CD14-positive monocyte (primary cell): ENCODE results near the gene INPP5A. TPM values are rescaled to one million over a fixed set of nuclear protein-coding genes. Genes with fewer than 3 reads are reported as not detected.

ENCODE experiments used
- DNase-seq, 3 donors: peaks; one replicate each; pipeline ENCODE4 v3.0.0-alpha.2; 2011 to 2022
- H2AFZ ChIP-seq: 2 replicates; pipeline ENCODE4 v1.6.0; 2012; ENCODE audit warnings: mild to moderate bottlenecking, low read depth, low read length, inconsistent platforms; ENCODE audit not compliant: insufficient read depth, poor library complexity, severe bottlenecking
- H3K27ac ChIP-seq, 2 donors: 1 replicate in 1 of 2; 2 replicates in 1 of 2; pipeline ENCODE4 v1.5.1; 2012 to 2013; ENCODE audit warnings: low read length in 2 of 2, control low read depth in 1 of 2, inconsistent platforms in 1 of 2, low read depth in 1 of 2, mild to moderate bottlenecking in 1 of 2
- H3K27me3 ChIP-seq, 2 donors: one replicate each; pipeline versions ENCODE4 v1.6.0 to v1.6.1; 2011 to 2013; ENCODE audit warnings: low read length in 2 of 2; ENCODE audit not compliant: control insufficient read depth in 2 of 2, insufficient read depth in 2 of 2
- H3K36me3 ChIP-seq, 2 donors: replicated peaks in 1 of 2; 1 replicate in 1 of 2; 2 replicates in 1 of 2; pipeline versions ENCODE4 v1.5.1 to v1.6.1; 2012 to 2013; ENCODE audit warnings: low read length in 2 of 2, control low read depth in 1 of 2, inconsistent platforms in 1 of 2, mild to moderate bottlenecking in 1 of 2; ENCODE audit not compliant: insufficient read depth in 2 of 2, control insufficient read depth in 1 of 2
- H3K4me1 ChIP-seq, 2 donors: 1 replicate in 1 of 2; 2 replicates in 1 of 2; pipeline versions ENCODE4 v1.5.1 to v1.6.1; 2012 to 2013; ENCODE audit warnings: low read length in 2 of 2, control low read depth in 1 of 2, inconsistent platforms in 1 of 2, mild to moderate bottlenecking in 1 of 2, moderate library complexity in 1 of 2; ENCODE audit not compliant: insufficient read depth in 2 of 2, control insufficient read depth in 1 of 2
- H3K4me2 ChIP-seq: replicated peaks from 2 replicates; pipeline ENCODE3; 2012; ENCODE audit warnings: low read length, moderate library complexity, mild to moderate bottlenecking; ENCODE audit not compliant: poor library complexity, severe bottlenecking; ENCODE audit errors: extremely low read depth
- H3K4me3 ChIP-seq, 3 experiments: fragments of 200-600 bp in 1 of 3; sonication (generic) in 1 of 3; replicated peaks in 1 of 3; 1 replicate in 2 of 3; 2 replicates in 1 of 3; pipeline ENCODE4 v1.5.1; 2011 to 2013; ENCODE audit warnings: low read length in 3 of 3, mild to moderate bottlenecking in 3 of 3, control low read depth in 2 of 3, low read depth in 2 of 3, inconsistent platforms in 1 of 3, moderate library complexity in 1 of 3
- H3K79me2 ChIP-seq: 2 replicates; pipeline ENCODE4 v1.6.0; 2012; ENCODE audit warnings: mild to moderate bottlenecking, control low read depth, inconsistent platforms, low read length, moderate library complexity; ENCODE audit not compliant: insufficient read depth
- H3K9ac ChIP-seq: 2 replicates; pipeline ENCODE4 v1.6.0; 2017; ENCODE audit warnings: low read length, mild to moderate bottlenecking; ENCODE audit not compliant: insufficient read depth, poor library complexity, severe bottlenecking
- H3K9me3 ChIP-seq, 2 donors: replicated peaks in 1 of 2; 1 replicate in 1 of 2; 2 replicates in 1 of 2; pipeline versions ENCODE4 v1.5.1 to v1.6.1; 2012 to 2013; ENCODE audit warnings: low read length in 2 of 2, control low read depth in 1 of 2; ENCODE audit not compliant: control insufficient read depth in 1 of 2, insufficient read depth in 1 of 2
- H4K20me1 ChIP-seq: 2 replicates; pipeline ENCODE4 v1.6.0; 2012; ENCODE audit warnings: mild to moderate bottlenecking, low read length, control low read depth, moderate library complexity; ENCODE audit not compliant: insufficient read depth
- H3K27ac Mint-ChIP-seq, 7 donors: one replicate each; pipeline ENCODE4 v1.8.0; 2020; ENCODE audit warnings: mild to moderate bottlenecking in 7 of 7, mixed read lengths in 7 of 7, moderate library complexity in 6 of 7, inconsistent platforms in 2 of 7
- H3K27me3 Mint-ChIP-seq, 3 donors: one replicate each; pipeline ENCODE4 v1.8.0; 2021 to 2022; ENCODE audit warnings: low read depth in 3 of 3, mild to moderate bottlenecking in 3 of 3, mixed read lengths in 3 of 3, moderate library complexity in 3 of 3, inconsistent platforms in 1 of 3
- H3K36me3 Mint-ChIP-seq, 2 donors: one replicate each; pipeline ENCODE4 v1.8.0; 2020; ENCODE audit warnings: mixed read lengths in 2 of 2, inconsistent platforms in 1 of 2, mild to moderate bottlenecking in 1 of 2
- H3K4me1 Mint-ChIP-seq: one replicate; pipeline ENCODE4 v1.8.0; 2020; ENCODE audit warnings: mild to moderate bottlenecking, mixed read lengths
- H3K4me3 Mint-ChIP-seq, 2 donors: one replicate each; pipeline ENCODE4 v1.8.0; 2020; ENCODE audit warnings: mild to moderate bottlenecking in 2 of 2, mixed read lengths in 2 of 2, moderate library complexity in 1 of 2
- H3K9me3 Mint-ChIP-seq, 7 donors: one replicate each; pipeline ENCODE4 v1.8.0; 2020 to 2022; ENCODE audit warnings: mixed read lengths in 7 of 7, mild to moderate bottlenecking in 6 of 7, moderate library complexity in 6 of 7, inconsistent platforms in 2 of 7
- WGBS: methylation state at CpG from one replicate; pipeline ENCODE4 v1.1.5; 2013; ENCODE audit warnings: missing lambda C conversion rate; ENCODE audit not compliant: insufficient coverage; 5-methylcytosine and 5-hydroxymethylcytosine counted together
- intact Hi-C, 2 donors: fragments of 100-400 bp; cut with micrococcal nuclease; formaldehyde crosslinking; loops; one replicate each; pipeline versions ENCODE4 v1.15.0 to v1.15.1; 2023
- polyA plus RNA-seq, 3 donors: library from polyadenylated mRNA; depleted of rRNA in 1 of 3; unstranded in 2 of 3; stranded (reverse) in 1 of 3; fragments of 300-500 nt in 2 of 3; fragments of >200 nt in 1 of 3; fragmentation: Illumina TruSeq in 2 of 3; gene quantifications; 1 replicate in 2 of 3; 2 replicates in 1 of 3; pipeline ENCODE4 v1.2.3, GENCODE V29; 2012 to 2021
- TF ChIP-seq, protein P1 (sequence below): fragments of 200-600 bp; IDR thresholded peaks from one replicate; pipeline ENCODE4 v1.8.0; 2022; ENCODE audit warnings: antibody characterized with exemption, mild to moderate bottlenecking

The INPP5A gene
- polyA plus RNA-seq, 3 donors: 0.87 to 17.2 (median 2.9) TPM

DNA sequence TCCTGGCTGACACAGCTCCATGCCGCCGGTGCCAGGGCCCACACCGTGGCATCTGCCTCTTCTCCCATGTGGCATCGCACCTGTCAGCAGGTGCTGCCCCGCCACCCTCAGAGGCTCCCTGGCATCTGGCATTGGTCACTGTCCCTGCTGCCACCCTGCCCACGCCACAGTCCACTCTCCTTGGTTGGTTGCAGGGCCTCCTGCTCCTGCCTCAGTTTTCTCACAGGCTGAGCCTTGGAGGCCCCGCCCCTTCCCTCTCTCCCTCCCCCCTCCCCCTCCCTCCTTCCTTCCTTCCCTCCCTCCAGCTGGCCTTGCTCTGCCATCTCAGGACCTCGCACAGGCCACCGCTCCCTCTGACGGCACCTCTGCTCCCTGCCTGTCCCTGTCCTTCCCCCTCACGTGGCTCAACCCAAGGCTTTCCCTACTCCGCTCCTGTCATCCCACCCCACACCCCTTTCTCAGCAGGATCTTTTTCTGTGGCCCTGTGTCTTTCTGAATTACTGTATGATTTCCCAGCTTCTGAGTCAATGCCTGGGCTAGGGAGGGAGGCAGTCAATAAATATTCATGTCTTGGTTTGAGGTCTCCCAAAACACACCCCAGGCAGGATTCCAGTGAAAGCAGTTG is 87.4 kb downstream of the INPP5A start:
- no peak for DNase-seq
- no peaks in the 10 kb centered on the region for H3K27me3 Mint-ChIP-seq
- Histone ChIP-seq H3K36me3 (peaks cover 0 to 4% of the 10 kb centered on the region in 2 donors), H4K20me1 (peaks cover 58% of the 10 kb centered on the region), H3K4me1 (peaks cover 22 to 31% of the 10 kb centered on the region in 2 donors), H2AFZ (no peak overlapping the region), H3K9ac (no peak overlapping the region), H3K9me3 (peaks cover 12 to 19% of the 10 kb centered on the region in 2 donors), H3K27me3 (no peaks in the 10 kb centered on the region), H3K4me3 (no peak overlapping the region), H3K4me2 (peak overlapping the region; percentile 37), H3K79me2 (peaks cover 32% of the 10 kb centered on the region), H3K27ac (no peak overlapping the region)
- peak overlapping the region in 6 of 7 donors; percentile 11 to 89 (median 68) for H3K27ac Mint-ChIP-seq
- peak overlapping the region in 1 of 2 donors; percentile 48 for H3K4me3 Mint-ChIP-seq
- WGBS: 74% methylated on average over 6 of the region's 12 CpGs
- intact Hi-C loops: loop anchor here in 1 of 2 donors (5.0 kb wide), 1 partner anchor 83 kb away; no protein-coding TSS in a partner anchor
- peaks cover 14 to 15% of the 10 kb centered on the region in 2 donors for H3K36me3 Mint-ChIP-seq
- peaks cover 38% of the 10 kb centered on the region for H3K4me1 Mint-ChIP-seq
- peaks cover 8 to 20% (median 16%) of the 10 kb centered on the region in 7 donors for H3K9me3 Mint-ChIP-seq
- TF ChIP-seq, protein P1, sequence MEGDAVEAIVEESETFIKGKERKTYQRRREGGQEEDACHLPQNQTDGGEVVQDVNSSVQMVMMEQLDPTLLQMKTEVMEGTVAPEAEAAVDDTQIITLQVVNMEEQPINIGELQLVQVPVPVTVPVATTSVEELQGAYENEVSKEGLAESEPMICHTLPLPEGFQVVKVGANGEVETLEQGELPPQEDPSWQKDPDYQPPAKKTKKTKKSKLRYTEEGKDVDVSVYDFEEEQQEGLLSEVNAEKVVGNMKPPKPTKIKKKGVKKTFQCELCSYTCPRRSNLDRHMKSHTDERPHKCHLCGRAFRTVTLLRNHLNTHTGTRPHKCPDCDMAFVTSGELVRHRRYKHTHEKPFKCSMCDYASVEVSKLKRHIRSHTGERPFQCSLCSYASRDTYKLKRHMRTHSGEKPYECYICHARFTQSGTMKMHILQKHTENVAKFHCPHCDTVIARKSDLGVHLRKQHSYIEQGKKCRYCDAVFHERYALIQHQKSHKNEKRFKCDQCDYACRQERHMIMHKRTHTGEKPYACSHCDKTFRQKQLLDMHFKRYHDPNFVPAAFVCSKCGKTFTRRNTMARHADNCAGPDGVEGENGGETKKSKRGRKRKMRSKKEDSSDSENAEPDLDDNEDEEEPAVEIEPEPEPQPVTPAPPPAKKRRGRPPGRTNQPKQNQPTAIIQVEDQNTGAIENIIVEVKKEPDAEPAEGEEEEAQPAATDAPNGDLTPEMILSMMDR: no peak

DNA sequence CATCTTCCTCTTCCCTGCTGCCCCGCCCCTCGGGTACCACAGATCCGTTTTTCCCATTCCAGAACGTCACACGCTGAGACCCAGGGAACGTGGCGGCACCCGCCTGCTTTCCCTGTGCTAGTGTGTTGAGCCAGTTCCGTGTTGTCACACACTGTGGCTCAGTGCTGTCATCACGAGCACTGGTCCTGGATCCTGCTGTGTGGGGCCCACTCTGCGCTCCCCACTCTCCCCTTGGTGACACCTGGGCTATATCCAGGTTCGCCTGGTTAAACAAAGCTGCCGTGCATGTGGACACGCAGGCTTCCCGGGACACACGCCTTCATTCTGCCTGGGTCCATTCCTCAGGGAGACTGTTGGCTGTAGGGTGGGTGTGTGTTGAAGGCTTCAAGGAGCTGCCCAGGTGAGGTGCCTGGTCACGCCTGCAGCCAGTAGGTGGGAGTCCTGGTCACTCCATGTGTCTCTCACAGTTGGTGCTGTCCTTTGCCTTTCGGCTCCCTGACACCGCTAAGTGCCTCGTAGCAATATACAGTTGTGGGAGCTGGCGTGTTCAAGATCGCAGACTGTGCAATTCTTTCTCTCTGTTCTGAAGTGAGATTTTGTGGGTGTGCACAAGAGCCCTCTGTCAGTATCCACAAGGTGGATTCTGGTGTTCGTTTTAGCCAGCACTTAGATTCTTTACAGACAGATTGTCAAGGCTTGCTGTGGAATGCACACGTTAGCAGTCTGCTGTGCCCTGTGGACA is 88.6 kb downstream of the INPP5A start:
- TF ChIP-seq, protein P1: no peak
- H3K9ac ChIP-seq: no peak overlapping the region
- H3K27me3 ChIP-seq: no peaks in the 10 kb centered on the region
- H3K27me3 Mint-ChIP-seq: no peaks in the 10 kb centered on the region
- no peak overlapping the region for H3K4me3 Mint-ChIP-seq
- H3K36me3 Mint-ChIP-seq: peaks cover 11 to 14% of the 10 kb centered on the region in 2 donors
- peaks cover 4 to 8% of the 10 kb centered on the region in 2 donors for H3K9me3 ChIP-seq
- H3K4me1 Mint-ChIP-seq: peaks cover 38% of the 10 kb centered on the region
- peak overlapping the region in 2 of 7 donors; percentile 30 to 63 for H3K27ac Mint-ChIP-seq
- no peak overlapping the region for H3K4me3 ChIP-seq
- 92% methylated on average over 24 of the region's 24 CpGs for WGBS
- H2AFZ ChIP-seq: no peak overlapping the region
- H3K9me3 Mint-ChIP-seq: peaks cover 1 to 9% (median 6%) of the 10 kb centered on the region in 7 donors
- no peak overlapping the region for H3K27ac ChIP-seq
- H3K4me1 ChIP-seq: peaks cover 22 to 31% of the 10 kb centered on the region in 2 donors
- peaks cover 36% of the 10 kb centered on the region for H3K79me2 ChIP-seq
- no peak for DNase-seq
- H3K36me3 ChIP-seq: no peaks in the 10 kb centered on the region
- intact Hi-C loops: no loop called here
- peaks cover 68% of the 10 kb centered on the region for H4K20me1 ChIP-seq
- no peak overlapping the region for H3K4me2 ChIP-seq
